CD8-positive, alpha-beta memory T cell (primary cell): ENCODE data around the gene PNRC1. TPM values are rescaled to one million over a fixed set of nuclear protein-coding genes. Genes with fewer than 3 reads are reported as not detected.

ENCODE experiments used
- CTCF ChIA-PET: fragments of 350-600 bp; sonication (Branson Sonifier 250); formaldehyde crosslinking; loops from one replicate; lab custom pipeline; 2021; ENCODE audit warnings: antibody characterized with exemption; lab: Charles Lee
- POLR2A ChIA-PET: fragments of 350-600 bp; sonication (Branson Sonifier 250); formaldehyde crosslinking; loops from one replicate; lab custom pipeline; 2021; ENCODE audit warnings: antibody characterized with exemption; lab: Charles Lee
- DNase-seq, 5 donors: peaks; one replicate each; pipeline versions ENCODE4 v3.0.0 to v3.0.0-alpha.2; 2020 to 2022; ENCODE audit warnings: mixed read lengths in 1 of 5
- H3K27ac ChIP-seq: one replicate; pipeline ENCODE4 v1.7.0; 2013; ENCODE audit warnings: low read depth, mild to moderate bottlenecking, low read length, moderate library complexity
- H3K27me3 ChIP-seq: 2 replicates; pipeline ENCODE4 v1.7.0; 2013; ENCODE audit warnings: low read length, mild to moderate bottlenecking; ENCODE audit not compliant: insufficient read depth, poor library complexity, severe bottlenecking
- H3K36me3 ChIP-seq: 2 replicates; pipeline ENCODE4 v1.7.0; 2013; ENCODE audit warnings: mild to moderate bottlenecking, low read length, moderate library complexity; ENCODE audit not compliant: insufficient read depth
- H3K4me1 ChIP-seq: 2 replicates; pipeline ENCODE4 v1.7.0; 2013; ENCODE audit warnings: mild to moderate bottlenecking, low read length, moderate library complexity; ENCODE audit not compliant: insufficient read depth
- H3K4me3 ChIP-seq: 2 replicates; pipeline ENCODE4 v1.7.0; 2013; ENCODE audit warnings: mild to moderate bottlenecking, low read length
- H3K9me3 ChIP-seq: 2 replicates; pipeline ENCODE4 v1.7.0; 2013; ENCODE audit warnings: mild to moderate bottlenecking, low read length
- H3K27ac Mint-ChIP-seq, 8 donors: one replicate each; pipeline ENCODE4 v1.8.0; 2020 to 2021; ENCODE audit warnings: mixed read lengths in 8 of 8, mild to moderate bottlenecking in 6 of 8, inconsistent platforms in 3 of 8, moderate library complexity in 3 of 8
- H3K27me3 Mint-ChIP-seq, 2 donors: one replicate each; pipeline ENCODE4 v1.8.0; 2020 to 2021; ENCODE audit warnings: mixed read lengths in 2 of 2, mild to moderate bottlenecking in 1 of 2, moderate library complexity in 1 of 2
- H3K36me3 Mint-ChIP-seq, 3 donors: one replicate each; pipeline ENCODE4 v1.8.0; 2020 to 2021; ENCODE audit warnings: mixed read lengths in 3 of 3, inconsistent platforms in 1 of 3, mild to moderate bottlenecking in 1 of 3
- H3K4me1 Mint-ChIP-seq, 3 donors: one replicate each; pipeline ENCODE4 v1.8.0; 2020 to 2021; ENCODE audit warnings: mixed read lengths in 3 of 3, inconsistent platforms in 1 of 3, mild to moderate bottlenecking in 1 of 3
- H3K4me3 Mint-ChIP-seq, 7 donors: one replicate each; pipeline ENCODE4 v1.8.0; 2020 to 2021; ENCODE audit warnings: mixed read lengths in 7 of 7, mild to moderate bottlenecking in 6 of 7, moderate library complexity in 4 of 7, inconsistent platforms in 2 of 7
- H3K9me3 Mint-ChIP-seq, 5 donors: one replicate each; pipeline ENCODE4 v1.8.0; 2020 to 2022; ENCODE audit warnings: mixed read lengths in 5 of 5, mild to moderate bottlenecking in 3 of 5, moderate library complexity in 2 of 5, inconsistent platforms in 1 of 5
- polyA plus RNA-seq: library from polyadenylated mRNA; unstranded; fragments of 300-500 nt; fragmentation: Illumina TruSeq; gene quantifications from one replicate; pipeline ENCODE4 v1.2.3, GENCODE V29; 2021
- total RNA-seq, 2 experiments: library from RNA; stranded (reverse); gene quantifications; one replicate each; pipeline ENCODE4 v1.2.3, GENCODE V29; 2021

The PNRC1 gene
- total and polyA plus RNA-seq, 3 experiments from 2014 or later = 79.4 to 597 (median 84.5) TPM

- no peak for DNase-seq
- no peaks in the 10 kb centered on the region for H3K36me3 Mint-ChIP-seq
- Histone ChIP-seq H3K27me3 (no peaks in the 10 kb centered on the region), H3K4me1 (no peaks in the 10 kb centered on the region), H3K36me3 (no peaks in the 10 kb centered on the region), H3K27ac (no peak overlapping the region), H3K4me3 (no peak overlapping the region), H3K9me3 (no peaks in the 10 kb centered on the region)
- H3K4me1 Mint-ChIP-seq = peaks cover 5 to 7% (median 7%) of the 10 kb centered on the region in 3 donors
- H3K27ac Mint-ChIP-seq = peak overlapping the region in 2 of 8 donors; percentile 33 to 38
- H3K4me3 Mint-ChIP-seq = no peak overlapping the region
- POLR2A ChIA-PET = no interaction called here
- peaks cover 0 to 5% of the 10 kb centered on the region in 2 donors for H3K27me3 Mint-ChIP-seq
- CTCF ChIA-PET = no interaction called here
- no peaks in the 10 kb centered on the region for H3K9me3 Mint-ChIP-seq
Measured at GRCh38 chr6:89073014-89073620, 7.4 kb upstream of the PNRC1 start.

GRCh38 chr6:89073840-89074239, 6.7 kb upstream of the PNRC1 start:
- H3K4me1 Mint-ChIP-seq = peaks cover 8 to 13% (median 12%) of the 10 kb centered on the region in 3 donors
- POLR2A ChIA-PET = no interaction called here
- CTCF ChIA-PET = no interaction called here

GRCh38 chr6:89079511-89080234, 878 bp upstream of the PNRC1 start:
- Mint-ChIP-seq H3K27me3 (peaks cover 0 to 11% of the 10 kb centered on the region in 2 donors), H3K9me3 (no peaks in the 10 kb centered on the region), H3K27ac (peak overlapping the region; percentile 90 to 99 (median 98)), H3K36me3 (peaks cover 11 to 43% (median 13%) of the 10 kb centered on the region in 3 donors), H3K4me1 (peaks cover 31 to 43% (median 42%) of the 10 kb centered on the region in 3 donors), H3K4me3 (peak overlapping the region; percentile 91 to 99 (median 95))
- H3K27ac ChIP-seq = peak overlapping the region; percentile 99
- peaks cover 31% of the 10 kb centered on the region for H3K4me1 ChIP-seq
- peak overlapping the region; percentile 90 for H3K4me3 ChIP-seq
- DNase-seq = peak; percentile 35 to 84 (median 75)
- POLR2A ChIA-PET = interaction anchor here (0.6 to 5.5 kb wide), 20 partner anchors 9 to 1508 kb away, joined by 3 to 91 read pairs (median 5); partner anchors contain the start of genes BACH2, LYRM2, PM20D2 and RNGTT
- peaks cover 14% of the 10 kb centered on the region for H3K36me3 ChIP-seq
- H3K9me3 ChIP-seq = no peaks in the 10 kb centered on the region
- no peaks in the 10 kb centered on the region for H3K27me3 ChIP-seq
- CTCF ChIA-PET = interaction anchor here (0.8 to 3.4 kb wide), 13 partner anchors 13 to 292 kb away, joined by 3 to 21 read pairs (median 5); partner anchors contain the start of genes PM20D2, RNGTT and UBE2J1

More at GRCh38 chr6:89073840-89074239, 6.7 kb upstream of the PNRC1 start:
- Mint-ChIP-seq H3K27me3 (peaks cover 0 to 5% of the 10 kb centered on the region in 2 donors), H3K27ac (no peak overlapping the region), H3K4me3 (no peak overlapping the region), H3K9me3 (no peaks in the 10 kb centered on the region), H3K36me3 (no peaks in the 10 kb centered on the region)
- peaks cover 6% of the 10 kb centered on the region for H3K4me1 ChIP-seq
- no peak for DNase-seq
- no peaks in the 10 kb centered on the region for H3K9me3 ChIP-seq
- no peaks in the 10 kb centered on the region for H3K36me3 ChIP-seq
- H3K4me3 ChIP-seq = no peak overlapping the region
- H3K27ac ChIP-seq = no peak overlapping the region
- H3K27me3 ChIP-seq = no peaks in the 10 kb centered on the region

GRCh38 chr6:89081129-89081422, 525 bp downstream of the PNRC1 start:
- Histone ChIP-seq H3K27ac (peak overlapping the region; percentile 99), H3K4me1 (peaks cover 38% of the 10 kb centered on the region), H3K9me3 (no peaks in the 10 kb centered on the region), H3K4me3 (peak overlapping the region; percentile 90), H3K36me3 (peaks cover 27% of the 10 kb centered on the region), H3K27me3 (no peaks in the 10 kb centered on the region)
- ChIA-PET POLR2A (interaction anchor here (0.5 to 5.5 kb wide), 13 partner anchors 10 to 1506 kb away, joined by 3 to 91 read pairs (median 5); partner anchors contain the start of genes BACH2, LYRM2, PM20D2 and RNGTT), CTCF (interaction anchor here (0.7 to 3.4 kb wide), 7 partner anchors 14 to 270 kb away, joined by 3 to 21 read pairs (median 7); partner anchors contain the start of genes PM20D2, RNGTT, SRSF12 and UBE2J1)
- no peaks in the 10 kb centered on the region for H3K9me3 Mint-ChIP-seq
- H3K27me3 Mint-ChIP-seq = peaks cover 0 to 13% of the 10 kb centered on the region in 2 donors
- peak overlapping the region; percentile 93 to 99 (median 97) for H3K4me3 Mint-ChIP-seq
- peaks cover 41 to 55% (median 53%) of the 10 kb centered on the region in 3 donors for H3K4me1 Mint-ChIP-seq
- no peak for DNase-seq
- H3K36me3 Mint-ChIP-seq = peaks cover 21 to 57% (median 25%) of the 10 kb centered on the region in 3 donors
- peak overlapping the region; percentile 94 to 99 (median 98) for H3K27ac Mint-ChIP-seq

GRCh38 chr6:89081423-89082322, 1.1 kb downstream of the PNRC1 start:
- Mint-ChIP-seq H3K9me3 (no peaks in the 10 kb centered on the region), H3K27ac (peak overlapping the region; percentile 82 to 97 (median 96)), H3K27me3 (peaks cover 0 to 13% of the 10 kb centered on the region in 2 donors), H3K4me1 (peaks cover 45 to 60% (median 58%) of the 10 kb centered on the region in 3 donors), H3K36me3 (peaks cover 21 to 61% (median 25%) of the 10 kb centered on the region in 3 donors), H3K4me3 (peak overlapping the region; percentile 86 to 98 (median 90))
- Histone ChIP-seq H3K36me3 (peaks cover 27% of the 10 kb centered on the region), H3K4me1 (peaks cover 38% of the 10 kb centered on the region), H3K27ac (peak overlapping the region; percentile 99), H3K4me3 (peak overlapping the region; percentile 95), H3K9me3 (no peaks in the 10 kb centered on the region), H3K27me3 (no peaks in the 10 kb centered on the region)
- POLR2A ChIA-PET = interaction anchor here (1.1 to 5.5 kb wide), 7 partner anchors 10 to 294 kb away, joined by 3 to 91 read pairs (median 23); partner anchors contain the start of genes PM20D2, RNGTT, SRSF12 and UBE2J1
- CTCF ChIA-PET = interaction anchor here (1.6 to 2.2 kb wide), 3 partner anchors 64 to 217 kb away, joined by 4 to 7 read pairs (median 7); no protein-coding TSS in a partner anchor
- DNase-seq = peak; percentile 98 to 99 (median 98)

GRCh38 chr6:89082486-89082891, 1.9 kb downstream of the PNRC1 start:
- peaks cover 38% of the 10 kb centered on the region for H3K4me1 ChIP-seq

GRCh38 chr6:89084542-89084941, 4.0 kb downstream of the PNRC1 start:
- no peak overlapping the region for H3K27ac ChIP-seq
- ChIA-PET POLR2A (interaction anchor here (1.1 kb wide), 1 partner anchor 63 kb away, joined by 3 read pairs; no protein-coding TSS in a partner anchor), CTCF (no interaction called here)
- H3K27me3 ChIP-seq = no peaks in the 10 kb centered on the region
- Mint-ChIP-seq H3K27me3 (peaks cover 0 to 13% of the 10 kb centered on the region in 2 donors), H3K36me3 (peaks cover 21 to 67% (median 25%) of the 10 kb centered on the region in 3 donors), H3K27ac (peak overlapping the region in 7 of 8 donors; percentile 57 to 97 (median 68)), H3K4me1 (peaks cover 53 to 66% (median 65%) of the 10 kb centered on the region in 3 donors), H3K9me3 (no peaks in the 10 kb centered on the region), H3K4me3 (peak overlapping the region; percentile 15 to 97 (median 46))
- peaks cover 27% of the 10 kb centered on the region for H3K36me3 ChIP-seq
- H3K4me3 ChIP-seq = no peak overlapping the region
- DNase-seq = no peak
- no peaks in the 10 kb centered on the region for H3K9me3 ChIP-seq
- H3K4me1 ChIP-seq = peaks cover 27% of the 10 kb centered on the region

More at GRCh38 chr6:89082486-89082891, 1.9 kb downstream of the PNRC1 start:
- Histone ChIP-seq H3K36me3 (peaks cover 27% of the 10 kb centered on the region), H3K27ac (peak overlapping the region; percentile 98), H3K4me3 (peak overlapping the region; percentile 95), H3K27me3 (no peaks in the 10 kb centered on the region), H3K9me3 (no peaks in the 10 kb centered on the region)
- peaks cover 47 to 63% (median 61%) of the 10 kb centered on the region in 3 donors for H3K4me1 Mint-ChIP-seq
- H3K4me3 Mint-ChIP-seq = peak overlapping the region; percentile 86 to 98 (median 90)
- peaks cover 21 to 64% (median 25%) of the 10 kb centered on the region in 3 donors for H3K36me3 Mint-ChIP-seq
- ChIA-PET CTCF (interaction anchor here (1.3 to 2.2 kb wide), 3 partner anchors 10 to 99 kb away, joined by 3 to 7 read pairs (median 4); no protein-coding TSS in a partner anchor), POLR2A (interaction anchor here (0.6 to 5.5 kb wide), 5 partner anchors 33 to 269 kb away, joined by 4 to 91 read pairs (median 23); partner anchors contain the start of genes PM20D2, RNGTT and SRSF12)
- H3K27me3 Mint-ChIP-seq = peaks cover 0 to 13% of the 10 kb centered on the region in 2 donors
- DNase-seq = peak in 1 of 5 donors; percentile 31
- H3K27ac Mint-ChIP-seq = peak overlapping the region; percentile 82 to 97 (median 96)
- no peaks in the 10 kb centered on the region for H3K9me3 Mint-ChIP-seq
